ENCODE results near the gene NEDD9. TPM values are rescaled to one million over a fixed set of nuclear protein-coding genes. Genes with fewer than 3 reads are reported as not detected.

NEDD9 gene
- total RNA-seq, 1 donor from 2014 or later: 194 TPM

DNA sequence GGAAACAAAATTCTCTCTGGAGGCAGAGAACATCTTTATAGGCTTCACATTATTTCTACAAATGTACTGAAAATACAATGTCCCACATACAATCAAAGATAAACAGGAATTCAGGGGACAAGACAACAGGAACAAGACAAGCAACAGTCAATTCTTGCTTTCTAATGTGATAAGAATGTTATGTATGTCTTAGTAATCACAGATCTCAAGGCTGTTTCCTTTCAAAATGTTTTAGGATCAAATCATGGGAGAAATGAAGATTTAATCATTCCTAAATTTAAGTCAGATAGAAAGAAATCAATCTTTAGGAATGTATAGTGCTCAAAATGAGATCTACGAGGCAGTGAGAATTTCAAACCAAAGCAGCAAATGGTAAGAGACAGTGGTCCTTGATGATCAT is 32.1 kb downstream of the NEDD9 start:
- Histone ChIP-seq H3K9me3 (no peaks in the 10 kb centered on the region), H3K4me3 (no peak overlapping the region), H3K27ac (no peak overlapping the region), H3K36me3 (peaks cover 60% of the 10 kb centered on the region), H3K27me3 (no peaks in the 10 kb centered on the region), H3K4me1 (peaks cover 86% of the 10 kb centered on the region)
- ATAC-seq (no peak), DNase-seq (no peak)
- TF ChIP-seq, protein P1, sequence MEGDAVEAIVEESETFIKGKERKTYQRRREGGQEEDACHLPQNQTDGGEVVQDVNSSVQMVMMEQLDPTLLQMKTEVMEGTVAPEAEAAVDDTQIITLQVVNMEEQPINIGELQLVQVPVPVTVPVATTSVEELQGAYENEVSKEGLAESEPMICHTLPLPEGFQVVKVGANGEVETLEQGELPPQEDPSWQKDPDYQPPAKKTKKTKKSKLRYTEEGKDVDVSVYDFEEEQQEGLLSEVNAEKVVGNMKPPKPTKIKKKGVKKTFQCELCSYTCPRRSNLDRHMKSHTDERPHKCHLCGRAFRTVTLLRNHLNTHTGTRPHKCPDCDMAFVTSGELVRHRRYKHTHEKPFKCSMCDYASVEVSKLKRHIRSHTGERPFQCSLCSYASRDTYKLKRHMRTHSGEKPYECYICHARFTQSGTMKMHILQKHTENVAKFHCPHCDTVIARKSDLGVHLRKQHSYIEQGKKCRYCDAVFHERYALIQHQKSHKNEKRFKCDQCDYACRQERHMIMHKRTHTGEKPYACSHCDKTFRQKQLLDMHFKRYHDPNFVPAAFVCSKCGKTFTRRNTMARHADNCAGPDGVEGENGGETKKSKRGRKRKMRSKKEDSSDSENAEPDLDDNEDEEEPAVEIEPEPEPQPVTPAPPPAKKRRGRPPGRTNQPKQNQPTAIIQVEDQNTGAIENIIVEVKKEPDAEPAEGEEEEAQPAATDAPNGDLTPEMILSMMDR (IDR thresholded peaks at IDR 0.05): no peak
- intact Hi-C loops (cut with DNase I): no loop called here

DNA sequence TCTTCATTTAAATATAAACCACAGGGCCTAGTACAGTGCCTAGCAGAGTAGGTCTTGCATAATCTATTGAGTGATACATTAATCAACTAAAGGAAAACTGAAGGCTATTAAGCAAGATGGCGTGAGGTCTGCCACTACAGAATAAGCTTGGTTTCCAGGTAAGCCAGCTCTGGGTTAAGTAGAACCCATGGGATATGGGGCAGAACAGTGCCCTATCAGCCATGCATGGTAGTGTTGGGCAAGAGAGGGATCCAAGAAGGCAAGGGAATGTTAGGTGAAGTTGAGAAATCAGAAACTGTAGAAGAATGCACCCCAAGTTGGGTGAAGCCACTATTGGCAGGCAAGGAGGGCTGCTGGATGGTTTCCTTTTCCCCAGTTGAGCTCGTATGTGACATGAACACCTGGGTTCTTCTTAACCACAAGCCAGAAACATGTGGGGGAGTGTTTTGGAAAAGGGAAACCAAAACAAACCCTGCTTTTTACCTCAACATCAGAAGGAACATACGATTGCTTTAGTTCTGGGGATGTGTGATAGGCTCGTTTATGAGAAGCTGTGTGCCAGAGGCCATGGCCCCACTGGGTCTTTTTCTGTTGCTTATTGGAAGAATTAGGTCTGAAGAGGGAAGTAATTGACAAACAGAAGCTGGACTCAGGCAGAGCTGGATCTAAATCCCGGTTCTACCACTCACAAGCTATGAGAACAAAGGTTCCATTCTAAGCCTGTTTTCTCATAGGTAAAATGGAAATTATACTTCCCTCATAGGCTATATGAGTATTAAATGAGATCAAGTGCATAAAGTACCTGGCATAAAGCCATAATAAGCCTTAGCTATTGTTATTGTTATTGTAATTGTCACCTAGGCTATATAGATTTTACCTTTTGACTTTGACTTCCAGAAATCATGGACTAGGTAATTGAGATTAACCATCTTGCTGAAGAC is 33.5 kb downstream of the NEDD9 start:
- H3K4me1 ChIP-seq: peaks cover 97% of the 10 kb centered on the region
- no peak for ATAC-seq
- intact Hi-C loops (cut with DNase I): no loop called here
- no peaks in the 10 kb centered on the region for H3K9me3 ChIP-seq
- DNase-seq: no peak
- no peaks in the 10 kb centered on the region for H3K27me3 ChIP-seq
- H3K36me3 ChIP-seq: peaks cover 53% of the 10 kb centered on the region
- no peak overlapping the region for H3K4me3 ChIP-seq
- TF ChIP-seq, protein P1 (IDR thresholded peaks at IDR 0.05): no peak
- H3K27ac ChIP-seq: peak overlapping the region; percentile 7

DNA sequence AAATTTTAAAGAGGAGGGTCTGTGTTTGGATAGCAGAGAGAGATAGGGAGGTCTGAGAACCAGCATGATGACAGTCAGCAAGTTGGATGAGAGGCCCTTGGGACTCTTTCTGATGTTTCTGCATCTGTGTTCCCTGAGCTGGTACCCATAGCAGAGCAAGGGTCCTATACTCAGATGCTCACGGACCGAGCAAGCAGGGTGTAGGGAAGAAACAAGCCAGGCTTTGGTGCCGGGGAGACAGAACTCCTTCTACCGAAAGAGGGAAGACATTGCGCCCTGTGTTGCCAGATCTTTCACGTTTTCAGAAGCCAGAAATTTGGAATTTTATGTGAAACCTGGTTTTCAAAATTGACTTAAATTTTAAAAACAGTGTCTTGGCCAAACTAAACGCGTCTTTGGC is 34.6 kb downstream of the NEDD9 start:
- Histone ChIP-seq H3K27me3 (no peaks in the 10 kb centered on the region), H3K4me1 (peaks cover 87% of the 10 kb centered on the region), H3K36me3 (peaks cover 56% of the 10 kb centered on the region), H3K27ac (peak overlapping the region; percentile 28), H3K9me3 (no peaks in the 10 kb centered on the region), H3K4me3 (no peak overlapping the region)
- TF ChIP-seq, protein P1 (IDR thresholded peaks at IDR 0.05): no peak
- ATAC-seq: no peak
- no peak for DNase-seq
- intact Hi-C loops (cut with DNase I): no loop called here

DNA sequence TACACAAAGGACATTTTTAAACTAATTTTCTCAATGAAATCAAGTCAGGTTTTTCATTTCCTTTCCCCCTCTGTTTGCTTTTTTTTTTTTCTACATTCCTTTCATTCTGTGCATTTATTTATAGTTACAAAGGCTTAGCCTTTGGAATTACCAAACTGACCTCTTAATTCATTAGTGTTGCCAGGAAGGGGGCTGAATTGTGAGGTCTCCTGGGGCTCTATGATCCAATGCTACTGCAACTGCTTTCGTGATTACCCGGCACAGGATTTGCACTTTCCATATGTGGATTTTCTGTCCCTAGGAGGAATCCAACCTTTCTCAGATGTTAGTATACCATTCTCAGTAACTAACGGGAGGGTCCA is 35.3 kb downstream of the NEDD9 start:
- Histone ChIP-seq H3K27me3 (no peaks in the 10 kb centered on the region), H3K9me3 (no peaks in the 10 kb centered on the region), H3K4me3 (no peak overlapping the region), H3K36me3 (peaks cover 57% of the 10 kb centered on the region), H3K27ac (peak overlapping the region; percentile 39), H3K4me1 (peaks cover 80% of the 10 kb centered on the region)
- TF ChIP-seq, protein P1 (IDR thresholded peaks at IDR 0.05): no peak
- intact Hi-C loops (cut with DNase I): no loop called here
- ATAC-seq (no peak), DNase-seq (no peak)

DNA sequence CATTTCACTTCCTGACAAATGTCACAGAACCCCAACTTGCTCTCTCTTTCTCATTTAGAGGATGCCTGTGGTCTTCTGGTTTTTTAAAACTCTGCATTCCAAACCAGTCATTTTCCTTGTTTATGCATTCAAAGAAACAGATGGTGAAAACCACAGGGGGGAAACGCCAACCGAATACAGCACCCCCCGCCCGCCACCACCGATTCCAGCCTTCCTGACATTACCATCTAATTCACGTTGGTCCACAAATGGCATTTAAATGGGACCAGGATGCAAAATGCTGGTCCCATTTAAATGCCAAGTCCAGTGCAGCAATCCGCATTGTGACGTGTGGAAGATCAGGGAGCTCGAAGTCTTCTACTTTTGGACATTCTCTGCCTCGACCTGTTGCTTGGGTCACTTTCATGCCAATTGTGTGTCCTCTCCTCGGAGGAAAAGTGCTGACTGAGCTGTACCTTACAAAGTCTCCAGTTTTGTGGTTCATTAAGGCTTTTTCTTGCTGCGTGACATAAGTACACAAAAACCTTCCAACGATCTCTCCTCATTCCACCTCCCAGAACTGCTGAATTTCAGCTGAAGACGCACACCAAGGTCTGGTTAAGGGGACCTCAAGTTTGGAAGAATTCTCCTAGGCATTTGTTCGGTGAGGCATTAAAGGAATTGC is 35.8 kb downstream of the NEDD9 start:
- Histone ChIP-seq H3K4me3 (no peak overlapping the region), H3K4me1 (peaks cover 75% of the 10 kb centered on the region), H3K36me3 (peaks cover 62% of the 10 kb centered on the region), H3K9me3 (no peaks in the 10 kb centered on the region), H3K27me3 (no peaks in the 10 kb centered on the region), H3K27ac (peak overlapping the region; percentile 39)
- no peak for ATAC-seq
- TF ChIP-seq, protein P1 (IDR thresholded peaks at IDR 0.05): no peak
- intact Hi-C loops (cut with DNase I): no loop called here
- no peak for DNase-seq
